ENCODE measurements around the gene POTEJ.
"Not testable (repeated sequence)": the region's sequence is repeated elsewhere in the genome, so short reads cannot be mapped to it uniquely, and the experiment has no call there.

Gene POTEJ

DNA sequence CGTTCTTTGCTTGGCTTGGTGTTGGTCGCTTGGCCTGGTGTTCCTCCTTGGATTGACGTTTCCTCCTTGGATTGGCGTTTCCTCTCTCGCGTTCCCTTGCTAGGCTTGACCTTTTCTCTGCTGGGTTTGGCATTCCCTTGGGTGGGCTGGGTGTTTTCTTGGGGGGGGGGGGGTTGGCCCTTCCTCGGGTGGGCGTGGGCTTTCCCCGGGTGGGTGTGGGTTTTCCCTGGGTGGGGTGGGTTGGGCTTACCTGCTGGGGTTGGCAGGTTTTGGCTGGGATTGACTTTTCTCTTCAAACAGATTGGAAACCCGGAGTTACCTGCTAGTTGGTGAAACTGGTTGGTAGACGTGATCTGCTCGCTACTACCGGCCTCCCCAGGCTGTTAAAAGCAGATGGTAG, at the start of gene POTEJ:
POTEJ (plus strand) TSS at position 301 of the 400 bp plus-strand sequence; CDS start at position 394, 93 bp downstream.
- in situ Hi-C loops (cut with HindIII; ENCODE audit: low sequenced_read_pairs), result not testable (repeated sequence)

DNA sequence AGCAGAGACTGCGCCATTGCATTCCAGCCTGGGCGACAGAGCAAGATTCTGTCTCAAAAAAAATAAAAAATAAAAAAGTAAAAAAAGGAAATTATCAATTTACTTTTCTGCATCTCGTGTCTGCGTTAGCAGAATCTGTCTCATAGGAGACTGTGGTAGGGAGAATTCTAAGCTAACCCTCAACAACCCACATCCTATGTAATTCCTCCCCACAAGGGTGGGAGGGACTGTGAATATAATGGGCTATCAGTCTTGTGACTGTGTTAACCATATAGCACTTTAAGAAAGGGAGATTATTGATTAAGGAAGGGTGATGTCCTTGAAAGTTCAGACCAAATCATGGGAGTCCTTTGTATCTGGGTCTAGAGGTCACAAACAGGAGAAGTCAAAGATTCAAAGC, 45.1 kb upstream of the POTEJ start:
- in situ Hi-C loops (cut with HindIII; ENCODE audit: low sequenced_read_pairs), result not testable (repeated sequence)

DNA sequence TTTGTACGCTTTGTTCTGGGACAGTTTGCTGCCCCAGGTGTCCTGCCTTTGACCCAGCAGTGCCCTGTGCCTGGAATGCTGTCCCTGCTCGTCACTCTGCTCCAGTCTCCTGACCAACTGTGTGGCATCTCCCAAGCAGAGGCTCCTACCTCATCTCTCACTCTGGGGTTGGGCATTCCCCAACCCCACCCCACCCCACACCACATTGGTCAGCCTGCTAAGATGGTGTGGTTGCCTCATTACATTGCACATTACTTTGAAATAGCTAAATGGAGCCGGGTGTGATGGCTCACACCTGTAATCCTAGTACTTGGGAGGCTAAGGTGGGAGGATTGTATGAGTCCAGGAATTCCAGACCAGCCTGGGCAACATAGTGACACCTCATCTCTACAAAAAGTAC, 39.3 kb upstream of the POTEJ start:
- in situ Hi-C loops (cut with HindIII; ENCODE audit: low sequenced_read_pairs), result not testable (repeated sequence)

DNA sequence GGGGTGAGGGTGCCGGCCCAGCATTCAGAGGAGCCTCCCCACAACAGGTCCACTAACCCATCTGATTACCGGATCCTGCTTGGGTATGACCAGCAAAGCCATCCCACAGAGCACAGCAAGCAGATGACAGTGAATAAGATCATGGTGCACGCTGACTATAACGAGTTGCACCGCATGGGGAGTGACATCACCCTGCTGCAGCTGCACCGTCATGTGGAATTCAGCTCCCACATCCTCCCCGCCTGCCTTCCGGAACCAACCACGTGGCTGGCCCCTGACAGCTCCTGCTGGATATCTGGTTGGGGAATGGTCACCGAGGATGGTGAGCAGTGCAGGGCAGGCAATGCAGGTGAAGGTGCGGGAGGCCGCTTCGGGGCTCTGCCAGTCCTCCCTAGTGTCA, 37.0 kb upstream of the POTEJ start:
- in situ Hi-C loops (cut with HindIII; ENCODE audit: low sequenced_read_pairs), result not testable (repeated sequence)

DNA sequence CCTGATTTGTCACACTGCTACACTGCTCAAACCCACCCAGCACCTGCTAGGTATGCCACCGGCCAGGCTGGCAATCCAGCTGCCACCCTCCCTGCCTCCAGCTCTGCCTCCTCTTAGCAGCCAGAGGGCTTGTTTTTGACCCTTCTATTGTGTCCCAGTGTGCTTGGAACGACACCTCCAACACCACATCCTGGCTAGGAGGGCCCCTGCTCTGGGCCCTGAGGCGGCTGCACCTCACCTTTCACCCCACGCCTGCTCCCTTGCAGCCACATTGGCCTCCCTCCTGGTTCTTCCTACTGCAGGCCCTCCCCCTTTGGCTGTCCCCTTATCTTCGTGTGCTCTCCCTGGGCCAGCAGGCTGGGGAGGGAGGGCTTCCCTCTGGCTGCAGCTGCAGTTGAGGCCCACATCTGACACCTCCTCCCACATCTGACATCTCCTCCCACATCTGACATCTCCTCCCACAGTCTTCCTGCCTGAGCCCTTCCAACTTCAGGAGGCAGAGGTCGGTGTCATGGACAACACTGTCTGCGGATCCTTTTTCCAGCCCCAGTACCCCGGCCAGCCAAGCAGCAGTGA, 34.9 kb upstream of the POTEJ start:
- in situ Hi-C loops (cut with HindIII; ENCODE audit: low sequenced_read_pairs), result not testable (repeated sequence)

DNA sequence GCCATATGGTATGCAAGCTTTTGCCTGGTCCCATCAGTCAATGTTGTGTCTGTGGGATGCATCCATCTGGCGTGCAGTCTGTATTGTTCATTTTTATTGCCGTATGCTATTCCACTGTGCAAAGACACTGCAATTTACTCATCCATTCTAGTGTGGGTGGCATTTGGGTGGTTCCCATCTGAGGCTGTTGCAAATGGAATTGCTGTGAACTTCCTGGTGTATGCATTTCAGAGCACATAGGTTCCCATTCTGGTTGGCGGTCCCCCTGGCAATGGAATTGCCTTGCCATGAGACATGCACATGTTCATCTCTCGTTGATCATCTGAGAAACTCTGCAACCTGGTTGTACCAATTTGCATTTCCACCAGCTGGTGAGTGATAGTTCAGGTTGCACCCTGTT, 33.7 kb upstream of the POTEJ start:
- in situ Hi-C loops (cut with HindIII; ENCODE audit: low sequenced_read_pairs), result not testable (repeated sequence)

DNA sequence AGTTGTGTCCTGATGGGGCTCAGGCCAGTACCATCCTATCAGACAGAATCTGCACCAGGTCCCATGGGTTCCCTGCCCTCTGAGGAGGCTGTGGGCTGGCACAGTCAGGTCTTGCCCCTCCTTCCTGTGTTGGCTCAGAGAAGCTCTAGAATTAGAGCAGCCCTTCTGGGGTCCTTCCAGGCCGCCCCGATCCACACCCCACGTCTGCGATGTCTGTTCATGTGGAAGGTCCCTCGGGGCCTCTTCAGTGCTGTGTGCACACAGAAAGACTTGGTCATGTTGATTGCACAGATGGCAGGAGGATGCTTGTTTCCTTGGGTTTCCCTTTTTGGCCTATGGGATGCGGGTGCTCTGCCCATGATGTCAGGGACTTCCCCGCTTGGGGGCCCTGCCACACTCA, 32.1 kb upstream of the POTEJ start:
- in situ Hi-C loops (cut with HindIII; ENCODE audit: low sequenced_read_pairs), result not testable (repeated sequence)

DNA sequence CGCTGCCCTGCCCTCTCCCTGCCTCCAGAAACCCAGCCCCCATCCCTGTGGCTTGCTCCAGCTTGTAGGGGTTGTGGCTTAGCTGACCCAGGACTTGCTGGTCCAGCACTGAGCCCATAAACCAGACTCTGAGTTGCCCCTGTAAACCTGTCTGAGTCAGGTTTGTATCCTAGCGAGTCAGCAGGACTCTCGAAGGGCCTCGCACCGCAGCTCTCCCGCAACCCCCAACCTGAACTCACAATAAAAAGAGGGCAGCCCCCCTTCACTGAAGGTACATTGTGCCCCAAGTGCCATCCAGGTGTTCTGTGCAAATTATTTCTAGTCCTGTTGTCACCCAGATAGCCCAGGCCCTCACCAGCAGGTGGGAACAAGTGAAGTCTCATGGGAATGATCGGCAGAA, 29.7 kb upstream of the POTEJ start:
- in situ Hi-C loops (cut with HindIII; ENCODE audit: low sequenced_read_pairs), result not testable (repeated sequence)

DNA sequence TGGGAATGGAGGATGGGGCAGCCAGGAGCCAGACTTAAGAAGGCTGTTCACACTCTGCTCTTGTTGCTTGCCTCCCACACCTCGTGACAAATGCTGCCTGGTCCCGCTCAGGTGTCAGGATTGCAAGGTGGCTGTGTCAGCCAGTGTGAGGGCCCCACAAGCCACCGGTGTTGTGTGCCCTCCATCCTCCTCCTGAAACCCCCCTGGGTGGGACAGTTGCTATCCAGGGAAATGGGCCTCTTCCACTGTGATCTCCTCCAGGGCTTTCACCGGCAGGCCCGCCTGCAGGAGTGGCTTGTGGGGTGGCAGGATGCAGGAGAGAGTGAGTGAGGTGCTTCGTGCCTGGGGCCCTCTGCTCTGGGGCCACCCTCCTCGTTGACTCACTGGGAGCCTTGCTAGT, 28.3 kb upstream of the POTEJ start:
- in situ Hi-C loops (cut with HindIII; ENCODE audit: low sequenced_read_pairs), result not testable (repeated sequence)

DNA sequence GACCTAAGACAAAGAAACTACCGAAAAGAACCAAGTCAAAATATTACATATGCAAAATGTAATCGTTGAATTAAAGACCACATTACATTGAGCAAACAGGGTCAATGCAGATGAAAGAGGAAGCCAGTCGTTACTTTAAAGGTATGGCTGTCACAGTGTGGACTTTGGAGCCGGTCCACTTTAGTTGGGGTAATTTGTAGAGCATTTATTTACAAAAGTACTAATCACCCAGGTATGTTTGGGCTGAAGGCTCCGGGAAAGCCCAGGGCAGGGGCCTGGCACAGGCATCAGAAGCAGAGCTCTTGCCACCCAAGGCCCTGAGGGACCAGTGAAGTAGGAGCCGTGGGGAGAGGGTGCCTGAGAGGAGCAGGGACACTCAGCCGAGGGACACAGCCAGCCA, 27.7 kb upstream of the POTEJ start:
- in situ Hi-C loops (cut with HindIII; ENCODE audit: low sequenced_read_pairs), result not testable (repeated sequence)

DNA sequence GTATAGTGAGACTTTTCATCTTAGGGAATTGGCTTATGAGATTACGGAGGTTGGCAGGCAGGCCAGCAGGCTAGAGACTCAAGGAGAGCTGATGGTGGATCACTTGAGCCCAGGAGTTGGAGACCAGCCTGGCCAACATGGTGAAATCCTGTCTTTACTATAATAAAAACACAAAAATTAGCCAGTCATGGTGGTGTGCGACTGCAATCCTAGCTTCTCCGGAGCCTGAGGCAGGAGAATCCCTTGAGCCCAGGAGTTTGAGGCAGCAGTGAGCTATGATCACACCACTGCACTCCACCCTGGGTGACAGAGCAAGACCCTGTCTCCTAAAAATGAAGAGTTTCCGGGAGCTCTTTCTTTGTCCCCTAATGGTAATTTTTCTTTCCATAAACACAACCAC, 26.5 kb upstream of the POTEJ start:
- in situ Hi-C loops (cut with HindIII; ENCODE audit: low sequenced_read_pairs), result not testable (repeated sequence)

DNA sequence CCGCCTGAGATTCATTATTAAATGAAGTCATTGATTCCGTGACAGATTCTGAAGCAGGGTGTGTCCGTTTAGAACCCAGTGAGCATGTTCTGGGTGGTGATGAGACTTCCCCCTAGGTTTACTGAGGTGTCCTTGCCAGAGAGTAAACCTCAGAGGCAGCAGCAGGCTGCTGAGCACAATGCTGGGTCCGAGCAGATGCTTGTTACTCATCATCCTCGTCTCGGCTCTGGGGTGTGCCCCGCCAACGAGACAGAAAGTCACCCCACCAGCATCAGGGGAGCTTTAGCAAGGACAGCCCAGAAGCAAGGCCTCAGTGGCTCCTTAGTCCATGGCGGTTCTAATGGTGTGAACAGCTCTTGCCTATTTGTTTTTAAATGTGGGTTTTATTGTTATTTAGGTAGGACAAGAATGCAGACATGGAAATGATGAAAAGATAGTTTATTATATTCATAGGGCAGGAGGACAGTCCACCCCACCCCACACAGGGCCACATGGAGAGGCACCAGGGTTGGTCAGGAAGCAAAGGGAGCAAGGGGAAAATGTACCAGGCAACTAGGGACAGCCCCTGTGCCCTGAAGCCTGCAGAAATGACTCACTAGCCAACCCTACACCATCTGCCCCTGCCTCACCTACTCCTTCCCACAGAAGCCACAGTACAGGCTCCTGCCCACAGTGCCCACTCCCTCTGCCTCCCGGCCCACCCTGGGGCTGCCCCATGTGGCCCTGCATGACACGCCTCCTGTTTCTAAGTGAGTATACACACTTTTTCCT, 22.4 kb upstream of the POTEJ start:
- in situ Hi-C loops (cut with HindIII; ENCODE audit: low sequenced_read_pairs), result not testable (repeated sequence)

DNA sequence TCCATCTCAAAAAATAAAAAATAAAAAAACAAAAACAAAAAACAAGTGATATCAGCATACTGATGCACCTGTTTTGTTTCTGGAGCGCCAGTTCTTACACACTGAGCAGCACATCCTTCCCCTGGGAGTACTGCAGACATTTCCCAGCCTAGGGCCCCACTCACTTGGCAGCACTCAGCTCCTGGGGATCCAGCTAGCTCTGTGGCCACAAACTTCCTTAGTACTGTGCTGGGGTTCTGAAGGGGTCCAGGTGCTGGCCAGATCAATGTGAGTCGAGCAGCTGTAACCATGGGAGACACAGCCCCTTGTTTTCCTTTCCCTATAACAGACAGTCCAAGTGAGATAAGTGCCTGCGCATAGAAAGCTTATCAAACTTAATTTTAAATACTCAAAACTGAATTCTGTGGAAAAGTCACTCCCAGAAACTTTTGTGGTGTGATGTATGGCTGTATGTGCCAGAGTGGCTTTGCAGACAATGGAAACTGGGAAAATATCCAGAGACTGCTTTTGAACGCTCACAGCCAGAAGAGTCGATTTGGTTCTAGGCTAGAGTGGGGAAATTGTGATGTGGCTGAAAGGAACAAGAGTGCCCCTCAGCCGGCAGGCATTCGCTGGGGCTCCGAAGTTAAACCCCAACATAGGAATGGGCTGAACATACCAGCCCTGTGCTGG, 20.9 kb upstream of the POTEJ start:
- in situ Hi-C loops (cut with HindIII; ENCODE audit: low sequenced_read_pairs), result not testable (repeated sequence)

DNA sequence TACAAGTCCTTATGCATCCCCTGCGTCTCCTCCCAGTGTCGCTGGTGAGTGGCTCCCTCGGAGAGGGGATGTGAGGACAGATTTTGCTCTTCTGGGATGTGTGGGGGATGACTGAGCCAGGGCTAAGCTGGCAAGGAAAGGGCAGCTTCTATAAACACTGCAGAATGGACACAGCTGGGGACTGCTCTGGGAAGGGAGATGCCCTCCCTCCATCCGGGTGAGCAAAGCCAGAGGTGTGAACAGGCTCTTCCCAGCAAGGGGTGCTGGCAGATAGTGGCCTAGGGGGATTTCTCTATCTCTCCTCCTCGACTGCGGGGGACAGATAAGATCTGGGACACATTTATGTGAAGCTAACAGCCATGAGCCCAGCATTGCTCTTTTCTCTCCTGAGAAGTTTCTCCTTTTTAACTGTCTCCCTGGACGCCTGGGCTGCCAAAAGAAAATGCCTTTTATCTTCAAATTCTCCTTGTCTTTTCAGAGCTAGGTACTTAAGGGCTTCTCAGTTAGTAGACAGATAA, 20.3 kb upstream of the POTEJ start:
- in situ Hi-C loops (cut with HindIII; ENCODE audit: low sequenced_read_pairs), result not testable (repeated sequence)

DNA sequence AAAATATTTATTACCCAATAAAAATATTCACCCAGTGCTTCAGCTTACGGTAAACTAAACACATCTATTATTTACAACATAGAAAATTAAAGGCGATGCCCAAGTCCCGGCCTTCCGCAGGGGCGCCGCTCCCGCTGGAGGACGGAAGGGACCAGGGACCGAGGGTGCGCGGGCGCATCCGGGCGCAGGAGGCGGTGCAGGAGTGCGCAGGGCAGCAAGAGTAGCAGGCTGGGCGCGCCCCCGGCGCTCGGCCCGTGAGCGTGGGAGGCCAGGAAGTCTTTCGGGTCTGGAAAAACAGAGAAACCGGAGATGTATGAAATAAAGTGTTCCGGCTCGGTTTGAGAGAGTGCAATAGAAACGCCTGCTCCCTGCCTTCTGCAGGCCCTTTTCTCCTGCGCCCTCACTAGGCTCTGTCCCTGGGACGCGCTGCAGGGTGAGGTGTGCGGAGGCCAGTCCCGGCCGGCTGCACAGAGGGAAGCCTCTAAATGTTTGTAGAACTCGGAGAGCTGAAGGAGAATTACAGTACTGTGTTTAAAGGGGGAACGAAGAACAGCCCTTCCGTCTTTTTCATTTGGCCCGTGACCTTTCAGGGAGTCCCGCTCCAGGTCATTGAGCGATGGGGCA, 18.3 kb upstream of the POTEJ start:
- in situ Hi-C loops (cut with HindIII; ENCODE audit: low sequenced_read_pairs), result not testable (repeated sequence)

DNA sequence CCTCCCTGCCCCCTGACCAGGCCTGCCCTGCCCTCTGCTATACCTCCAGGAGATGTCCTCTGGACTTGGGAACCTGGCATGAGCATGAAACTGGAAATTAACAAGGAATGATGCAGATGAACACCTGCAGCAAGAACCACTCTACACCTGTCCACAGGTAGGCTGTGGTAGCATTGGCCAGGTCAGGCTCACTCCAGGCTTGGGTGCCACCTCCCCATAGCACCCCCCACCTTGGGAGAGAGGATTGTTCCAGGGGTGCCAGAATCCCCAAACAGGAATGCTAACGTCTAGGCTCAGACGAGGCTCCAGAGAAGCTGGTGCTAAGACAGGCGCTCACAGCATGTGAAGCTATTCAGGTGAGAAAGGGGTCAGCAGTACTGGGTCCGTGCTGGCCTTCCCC, 17.2 kb upstream of the POTEJ start:
- in situ Hi-C loops (cut with HindIII; ENCODE audit: low sequenced_read_pairs), result not testable (repeated sequence)

DNA sequence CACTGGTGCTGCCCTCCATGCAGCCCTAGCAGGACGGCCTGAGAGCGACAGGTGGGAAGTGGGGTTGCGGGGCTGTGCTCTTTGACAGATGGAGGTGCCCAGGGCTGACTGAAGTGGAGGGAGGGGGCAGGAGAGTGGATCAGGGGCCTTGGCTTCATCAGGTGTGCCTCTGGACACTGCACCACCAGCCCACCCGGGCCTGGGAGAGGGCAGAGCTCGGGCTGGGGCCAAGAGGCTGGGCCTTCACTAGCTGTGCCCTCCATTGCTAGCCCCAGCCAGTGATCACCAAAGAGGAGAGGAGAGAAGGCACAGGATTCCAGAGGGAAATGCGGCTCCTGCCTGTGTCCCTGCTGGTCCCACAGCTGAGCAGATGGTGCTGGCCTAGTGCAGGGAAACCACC, 14.5 kb upstream of the POTEJ start:
- in situ Hi-C loops (cut with HindIII; ENCODE audit: low sequenced_read_pairs), result not testable (repeated sequence)

DNA sequence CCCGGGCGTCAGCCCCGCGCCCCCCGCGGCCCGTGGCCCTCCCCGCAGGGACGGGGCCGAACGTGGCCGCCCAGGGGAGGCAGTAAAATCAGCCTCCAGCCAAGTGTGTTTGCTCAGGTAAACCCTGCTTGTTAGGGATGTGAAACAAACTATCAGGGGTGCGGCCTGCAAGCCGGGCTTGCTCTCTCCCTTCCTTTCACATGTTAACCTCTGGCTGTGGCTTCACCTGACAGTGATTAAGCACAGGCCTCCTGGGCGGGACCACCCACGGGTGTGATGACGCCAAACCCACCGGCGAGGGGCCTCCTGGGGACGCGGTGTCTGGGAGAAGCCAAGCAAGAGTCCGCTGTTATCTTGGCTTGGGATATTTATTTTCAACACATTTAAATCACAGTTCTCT, 13.2 kb upstream of the POTEJ start:
- in situ Hi-C loops (cut with HindIII; ENCODE audit: low sequenced_read_pairs), result not testable (repeated sequence)

DNA sequence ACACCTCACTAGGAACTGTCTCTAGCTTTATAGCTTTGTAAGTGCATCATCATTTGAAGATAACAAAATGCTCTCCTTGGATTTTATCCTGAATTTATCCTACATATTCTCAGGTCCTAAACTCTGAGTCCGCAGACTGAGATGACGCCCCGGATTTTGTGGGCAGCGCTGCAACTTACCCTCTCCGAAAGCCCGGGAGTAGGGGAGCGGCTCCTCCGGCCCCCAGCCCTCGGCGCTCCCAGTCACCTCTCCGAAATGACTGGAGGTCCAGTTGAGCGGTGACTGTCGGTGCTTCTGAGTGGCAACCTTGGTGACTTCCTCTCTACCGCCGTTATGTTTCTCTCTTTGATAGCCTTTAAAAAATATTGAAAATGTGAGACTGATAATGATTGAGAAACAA, 12.8 kb upstream of the POTEJ start:
- in situ Hi-C loops (cut with HindIII; ENCODE audit: low sequenced_read_pairs), result not testable (repeated sequence)

DNA sequence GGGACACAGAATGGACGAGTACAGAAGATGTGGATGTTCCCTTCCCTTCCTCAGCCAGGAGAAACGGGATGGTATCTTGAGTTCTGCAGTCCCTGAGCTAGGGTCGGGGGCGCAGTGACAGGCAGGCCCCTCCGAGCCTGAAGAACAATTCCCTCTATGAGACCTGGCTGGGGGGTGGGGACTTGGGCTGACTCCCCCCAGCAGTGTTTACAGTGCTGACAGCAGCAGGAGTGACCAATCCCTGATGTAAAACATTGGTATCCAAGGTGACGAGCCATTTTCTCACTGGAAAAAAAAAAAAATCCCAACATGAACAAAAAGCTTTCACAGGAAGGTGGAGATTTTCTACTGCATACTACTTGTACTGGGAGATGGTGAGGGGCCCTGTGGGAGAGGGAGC, 11.8 kb upstream of the POTEJ start, which contains the start of gene CFC1:
CFC1 (minus strand) TSS at position 183 of the 400 bp plus-strand sequence. CDS start 288 bp downstream, outside the sequence.
- in situ Hi-C loops (cut with HindIII; ENCODE audit: low sequenced_read_pairs), result not testable (repeated sequence)

DNA sequence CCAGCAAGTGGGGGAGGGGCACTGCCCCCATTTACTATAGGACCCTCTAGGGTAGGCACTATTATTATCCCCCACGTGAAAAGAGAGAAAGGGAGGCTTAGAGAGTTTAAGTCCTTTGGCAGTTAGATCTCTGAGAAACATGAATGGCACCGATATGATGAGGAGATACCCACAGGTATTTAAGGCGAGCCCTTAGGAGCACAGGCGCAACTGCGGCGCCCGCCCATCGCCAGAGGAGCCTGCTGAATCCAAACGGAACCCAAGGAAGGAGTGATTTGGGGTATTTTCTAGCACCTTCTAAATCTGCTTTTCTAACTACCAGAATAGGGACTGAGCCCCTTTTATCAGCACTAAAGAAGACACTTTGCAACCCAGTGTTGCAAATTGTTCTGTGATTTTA, 11.3 kb upstream of the POTEJ start:
- in situ Hi-C loops (cut with HindIII; ENCODE audit: low sequenced_read_pairs), result not testable (repeated sequence)
